Ovary (tissue), 3 donors: ENCODE results near the gene SHROOM3.

ENCODE experiments used
- POLR2A ChIP-seq: fragments of 450-650 bp; IDR thresholded peaks from one replicate; pipeline ENCODE4 v1.6.1; 2017; ENCODE audit warnings: antibody characterized with exemption, mild to moderate bottlenecking, moderate library complexity
- TF ChIP-seq, protein P1 (sequence below), 3 donors: fragments of 450-650 bp in 2 of 3; fragments of 200-600 bp in 1 of 3; IDR thresholded peaks; one replicate each; pipeline versions ENCODE4 v1.5.1 to v1.8.0; 2016 to 2022; ENCODE audit warnings: antibody characterized with exemption in 3 of 3, mild to moderate bottlenecking in 1 of 3
- donor health status: DM: no; HTN: no; CAD: no.

- TF ChIP-seq POLR2A = no peak
- TF ChIP-seq, protein P1, sequence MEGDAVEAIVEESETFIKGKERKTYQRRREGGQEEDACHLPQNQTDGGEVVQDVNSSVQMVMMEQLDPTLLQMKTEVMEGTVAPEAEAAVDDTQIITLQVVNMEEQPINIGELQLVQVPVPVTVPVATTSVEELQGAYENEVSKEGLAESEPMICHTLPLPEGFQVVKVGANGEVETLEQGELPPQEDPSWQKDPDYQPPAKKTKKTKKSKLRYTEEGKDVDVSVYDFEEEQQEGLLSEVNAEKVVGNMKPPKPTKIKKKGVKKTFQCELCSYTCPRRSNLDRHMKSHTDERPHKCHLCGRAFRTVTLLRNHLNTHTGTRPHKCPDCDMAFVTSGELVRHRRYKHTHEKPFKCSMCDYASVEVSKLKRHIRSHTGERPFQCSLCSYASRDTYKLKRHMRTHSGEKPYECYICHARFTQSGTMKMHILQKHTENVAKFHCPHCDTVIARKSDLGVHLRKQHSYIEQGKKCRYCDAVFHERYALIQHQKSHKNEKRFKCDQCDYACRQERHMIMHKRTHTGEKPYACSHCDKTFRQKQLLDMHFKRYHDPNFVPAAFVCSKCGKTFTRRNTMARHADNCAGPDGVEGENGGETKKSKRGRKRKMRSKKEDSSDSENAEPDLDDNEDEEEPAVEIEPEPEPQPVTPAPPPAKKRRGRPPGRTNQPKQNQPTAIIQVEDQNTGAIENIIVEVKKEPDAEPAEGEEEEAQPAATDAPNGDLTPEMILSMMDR (IDR thresholded peaks at IDR 0.05) = no peak
These were observed 97.8 kb downstream of the SHROOM3 start for GRCh38 chr4:76532805-76533204.
